HG02970 (cell line): ENCODE data around the gene TGFBI.
"Not testable (repeated sequence)": the region's sequence is repeated elsewhere in the genome, so short reads cannot be mapped to it uniquely, and the experiment has no call there.

Source experiments
- ATAC-seq: cut with Tn5 transposase; IDR thresholded peaks from one replicate; pipeline ENCODE4 v1.9.1; 2021; ENCODE audit warnings: mild to moderate bottlenecking, moderate library complexity, moderate number of reproducible peaks; ENCODE audit not compliant: unreplicated experiment, low FRiP score

Gene TGFBI

DNA sequence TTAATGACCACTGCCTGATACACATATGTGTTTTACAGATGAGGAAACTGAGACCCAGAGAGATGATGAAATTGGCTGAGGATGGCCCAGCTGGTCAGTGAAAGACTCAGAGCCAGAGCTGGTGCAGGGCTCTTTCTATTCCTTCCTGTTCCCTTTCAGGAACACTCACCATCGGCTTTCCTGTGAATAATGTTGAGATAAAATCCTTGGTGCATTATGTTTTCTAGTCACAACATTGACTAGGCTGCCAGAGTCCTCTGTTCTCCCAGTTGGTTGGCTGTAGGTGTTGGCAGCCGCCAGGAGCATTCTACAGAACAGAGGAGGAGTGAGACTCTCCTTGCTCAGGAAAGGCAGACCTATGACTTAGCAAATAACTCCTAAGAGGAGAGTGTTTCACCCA is 14.8 kb downstream of the TGFBI start:
- no peak for ATAC-seq

DNA sequence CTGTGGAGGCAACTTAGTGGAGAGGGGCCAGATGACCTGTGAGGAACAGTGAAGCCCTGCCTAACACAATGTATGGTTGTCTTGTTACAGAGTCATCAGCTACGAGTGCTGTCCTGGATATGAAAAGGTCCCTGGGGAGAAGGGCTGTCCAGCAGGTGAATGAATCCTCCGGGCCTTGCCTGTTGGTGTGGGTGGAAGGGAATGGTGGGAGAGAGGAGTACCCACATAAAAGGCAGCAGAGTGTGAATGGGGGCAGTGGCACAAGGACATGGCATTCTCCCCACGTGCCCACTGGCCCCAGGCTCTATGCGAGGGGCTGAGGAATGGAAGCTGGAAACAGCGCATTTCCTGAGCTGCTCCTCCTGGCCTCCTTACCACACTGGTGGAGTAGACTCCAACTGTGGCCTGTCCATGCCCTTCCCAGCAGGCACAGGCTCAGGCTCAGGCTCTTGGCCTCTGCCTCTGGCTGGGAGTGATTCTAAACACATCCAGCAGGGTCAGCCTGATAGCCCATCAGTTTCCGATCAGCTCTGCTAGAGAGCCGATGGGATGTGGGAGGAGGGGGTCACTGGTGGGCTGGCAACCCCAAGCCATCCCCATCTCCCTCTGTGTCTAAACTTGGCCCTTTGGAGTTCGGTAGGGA is 15.3 kb downstream of the TGFBI start:
- ATAC-seq = no peak

DNA sequence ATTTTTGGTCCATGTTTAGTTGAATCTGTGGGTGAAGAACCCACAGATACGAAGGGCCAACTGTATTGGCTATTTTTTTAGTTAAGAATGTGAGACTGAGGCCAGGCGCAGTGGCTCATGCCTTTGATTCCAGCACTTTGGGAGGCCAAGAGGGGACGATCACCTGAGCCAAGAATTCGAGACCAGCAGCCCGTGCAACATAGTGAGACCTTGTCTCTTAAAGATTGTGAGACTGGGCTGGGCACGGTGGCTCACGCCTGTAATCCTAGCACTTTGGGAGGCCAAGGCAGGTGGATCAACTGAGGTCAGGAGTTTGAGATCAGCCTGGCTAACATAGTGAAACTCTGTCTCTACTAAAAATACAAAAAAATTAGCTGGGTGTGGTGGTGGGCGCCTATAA is 16.2 kb downstream of the TGFBI start:
- not testable (repeated sequence) for ATAC-seq

DNA sequence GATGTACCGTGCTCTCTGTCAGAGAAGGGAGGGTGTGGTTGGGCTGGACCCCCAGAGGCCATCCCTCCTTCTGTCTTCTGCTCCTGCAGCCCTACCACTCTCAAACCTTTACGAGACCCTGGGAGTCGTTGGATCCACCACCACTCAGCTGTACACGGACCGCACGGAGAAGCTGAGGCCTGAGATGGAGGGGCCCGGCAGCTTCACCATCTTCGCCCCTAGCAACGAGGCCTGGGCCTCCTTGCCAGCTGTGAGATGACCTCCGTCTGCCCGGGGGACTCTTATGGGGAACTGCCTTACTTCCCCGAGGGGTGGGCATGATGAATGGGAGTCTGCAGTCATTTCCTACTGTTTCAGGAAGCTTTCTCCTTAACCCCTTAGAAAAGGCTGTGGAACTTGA is 17.5 kb downstream of the TGFBI start:
- ATAC-seq = no peak

DNA sequence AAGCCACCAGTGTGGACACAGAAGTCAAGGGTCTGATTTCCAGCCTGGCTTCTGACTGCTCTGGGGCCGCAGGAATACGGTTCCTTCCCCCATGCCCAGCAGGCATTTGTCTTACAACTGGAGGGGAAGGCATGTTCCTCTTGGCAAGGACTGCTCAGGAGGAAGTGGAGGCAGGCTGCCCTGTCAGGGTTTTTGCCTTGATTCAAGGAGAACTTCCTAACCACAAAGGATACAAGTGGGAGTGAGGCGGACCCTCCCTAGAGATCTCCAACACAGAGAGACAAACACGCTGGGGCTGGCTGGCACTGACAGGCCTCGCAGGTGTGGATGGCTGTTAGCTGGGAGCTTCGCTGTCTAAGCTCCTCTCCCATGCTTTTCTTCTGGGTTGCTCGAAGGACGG is 19.1 kb downstream of the TGFBI start:
- no peak for ATAC-seq

DNA sequence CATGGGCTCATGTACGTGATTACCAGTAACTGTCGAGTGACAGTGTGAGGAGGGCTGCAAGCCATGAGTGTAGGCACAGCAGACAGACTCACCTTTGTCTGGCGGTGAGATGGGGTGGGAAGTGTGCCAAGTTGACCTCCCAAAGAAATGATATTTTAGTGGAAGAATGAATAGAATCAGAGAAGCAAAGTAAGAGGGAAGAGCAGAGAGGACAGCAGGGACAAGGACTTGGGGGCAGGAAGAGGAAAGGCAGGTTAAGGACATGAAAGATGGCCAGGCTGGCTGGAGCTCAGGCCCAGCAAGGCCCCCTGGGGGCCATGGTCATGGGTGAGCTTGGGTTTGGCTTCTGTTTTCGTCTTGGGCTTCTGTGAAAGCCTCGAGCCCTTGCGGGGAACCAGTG is 20.2 kb downstream of the TGFBI start:
- no peak for ATAC-seq

DNA sequence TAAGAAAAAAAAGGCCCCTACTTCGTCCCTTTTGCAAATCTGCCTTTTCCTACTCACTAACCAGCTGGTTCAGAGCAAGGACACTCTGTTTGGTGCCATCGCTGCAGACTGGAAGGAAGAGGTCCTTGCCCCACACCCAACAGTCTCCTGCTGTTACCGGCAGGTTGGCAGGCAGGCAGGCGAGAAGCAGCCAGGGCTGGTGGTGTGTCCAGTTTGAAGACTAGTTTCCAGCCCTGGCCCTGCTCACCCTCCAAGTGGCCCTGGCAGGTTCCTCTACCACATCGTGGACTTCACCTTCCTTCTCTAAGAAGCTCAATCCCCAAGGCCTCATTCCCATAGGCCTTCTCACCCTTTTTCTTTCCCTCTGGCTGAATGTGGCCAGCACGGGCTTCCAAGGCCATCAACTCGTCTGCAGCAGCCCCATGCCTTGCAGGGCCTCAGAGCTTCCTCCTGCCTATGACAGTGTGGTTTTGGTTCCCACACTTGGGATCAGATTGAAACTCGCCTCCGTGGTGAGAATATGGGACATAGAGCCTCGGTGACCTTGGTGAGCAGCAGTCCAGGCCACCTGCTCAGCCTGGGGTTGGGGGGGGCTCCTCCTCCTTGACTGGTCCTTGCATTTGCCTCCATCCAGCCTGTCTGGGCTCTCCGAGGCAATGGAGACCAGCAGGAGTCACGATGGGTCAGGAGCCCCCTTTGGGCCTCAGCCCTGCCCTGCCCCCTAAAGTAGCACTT is 22.9 kb downstream of the TGFBI start:
- ATAC-seq = no peak

DNA sequence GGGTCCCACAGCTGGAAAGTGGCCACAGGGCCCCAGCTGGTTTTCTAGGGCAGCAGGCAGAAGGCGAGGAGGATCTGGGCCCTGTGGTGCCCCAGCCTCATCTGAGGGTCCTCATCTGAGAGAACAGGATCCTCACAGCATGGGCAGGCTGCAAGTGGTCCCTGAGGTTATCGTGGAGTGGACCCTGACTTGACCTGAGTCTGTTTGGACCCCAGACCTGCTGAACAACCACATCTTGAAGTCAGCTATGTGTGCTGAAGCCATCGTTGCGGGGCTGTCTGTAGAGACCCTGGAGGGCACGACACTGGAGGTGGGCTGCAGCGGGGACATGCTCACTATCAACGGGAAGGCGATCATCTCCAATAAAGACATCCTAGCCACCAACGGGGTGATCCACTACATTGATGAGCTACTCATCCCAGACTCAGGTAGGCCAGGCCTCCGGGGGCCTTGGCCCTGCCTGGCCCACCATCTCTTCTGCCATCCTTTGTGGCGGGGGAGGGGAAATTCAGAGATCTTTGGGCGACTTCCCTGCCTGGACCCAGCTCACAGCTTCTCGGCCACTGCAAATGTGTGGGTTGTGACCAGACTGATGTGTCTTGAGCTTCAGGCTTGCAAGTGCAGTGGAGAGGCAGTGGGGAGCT is 24.0 kb downstream of the TGFBI start:
- no peak for ATAC-seq

DNA sequence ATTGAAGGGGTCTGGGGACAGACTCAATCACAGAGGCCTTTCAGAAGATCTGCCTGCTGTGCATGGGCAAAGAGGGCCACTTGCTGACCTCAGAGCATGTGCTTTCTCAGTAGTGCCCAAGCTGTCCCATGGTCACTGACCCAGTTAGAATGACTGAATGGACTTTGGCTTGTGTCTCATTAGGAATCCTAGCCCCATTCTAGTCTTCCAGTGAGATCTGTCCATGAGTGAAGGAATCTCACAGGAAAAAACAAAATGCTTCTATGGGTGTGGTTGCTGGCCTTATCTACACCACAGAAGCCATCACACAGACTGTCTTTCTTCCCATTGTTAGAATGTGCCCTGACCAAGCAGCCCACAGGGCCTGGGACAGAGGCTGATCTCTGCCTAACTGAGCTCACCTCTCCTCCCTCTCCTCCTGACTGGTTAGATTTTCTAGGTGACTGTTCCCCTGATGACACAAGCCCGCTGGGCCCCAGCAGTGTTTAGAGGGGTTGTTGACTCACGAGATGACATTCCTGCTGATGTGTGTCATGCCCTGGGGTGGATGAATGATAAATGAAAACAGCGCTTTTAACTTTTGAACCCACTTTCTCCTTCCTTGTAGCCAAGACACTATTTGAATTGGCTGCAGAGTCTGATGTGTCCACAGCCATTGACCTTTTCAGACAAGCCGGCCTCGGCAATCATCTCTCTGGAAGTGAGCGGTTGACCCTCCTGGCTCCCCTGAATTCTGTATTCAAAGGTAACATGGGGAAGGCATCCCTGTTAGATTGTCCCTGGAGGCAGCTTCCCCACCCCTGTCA is 24.8 kb downstream of the TGFBI start:
- ATAC-seq = no peak

DNA sequence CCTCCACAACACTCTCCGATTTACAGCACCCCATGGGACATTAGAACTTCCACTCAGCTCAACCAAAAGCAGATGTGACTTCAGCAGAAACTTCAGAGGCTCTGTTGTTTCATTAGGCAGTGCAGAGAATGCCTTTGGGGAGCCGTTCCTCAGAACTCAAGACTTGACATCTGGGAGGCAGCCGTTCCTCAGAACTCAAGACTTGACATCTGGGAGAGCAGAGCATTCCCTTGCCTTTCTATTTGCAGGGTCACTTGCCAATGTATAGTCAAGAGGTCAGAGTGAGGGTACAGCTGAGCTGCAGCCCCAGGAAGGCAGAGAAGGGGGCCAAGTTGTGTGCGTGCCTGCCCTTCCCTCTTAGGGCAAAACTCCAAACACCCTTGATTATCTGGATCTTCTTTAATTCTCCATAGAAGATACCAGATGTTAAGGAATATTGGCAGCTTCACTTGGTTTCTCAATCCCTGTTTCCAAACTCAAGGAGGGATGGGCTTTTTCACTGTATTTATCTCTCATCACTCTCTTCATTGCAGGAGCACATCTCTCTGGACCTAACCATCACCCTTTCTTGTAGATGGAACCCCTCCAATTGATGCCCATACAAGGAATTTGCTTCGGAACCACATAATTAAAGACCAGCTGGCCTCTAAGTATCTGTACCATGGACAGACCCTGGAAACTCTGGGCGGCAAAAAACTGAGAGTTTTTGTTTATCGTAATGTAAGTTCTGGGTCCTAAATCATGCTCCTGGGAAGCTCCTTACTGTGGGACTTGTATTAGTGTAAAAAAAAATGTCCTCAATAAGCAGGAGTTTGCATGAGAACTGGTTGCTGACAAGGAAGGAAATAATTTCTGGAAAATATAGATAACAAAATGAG is 25.6 kb downstream of the TGFBI start:
- ATAC-seq = no peak

DNA sequence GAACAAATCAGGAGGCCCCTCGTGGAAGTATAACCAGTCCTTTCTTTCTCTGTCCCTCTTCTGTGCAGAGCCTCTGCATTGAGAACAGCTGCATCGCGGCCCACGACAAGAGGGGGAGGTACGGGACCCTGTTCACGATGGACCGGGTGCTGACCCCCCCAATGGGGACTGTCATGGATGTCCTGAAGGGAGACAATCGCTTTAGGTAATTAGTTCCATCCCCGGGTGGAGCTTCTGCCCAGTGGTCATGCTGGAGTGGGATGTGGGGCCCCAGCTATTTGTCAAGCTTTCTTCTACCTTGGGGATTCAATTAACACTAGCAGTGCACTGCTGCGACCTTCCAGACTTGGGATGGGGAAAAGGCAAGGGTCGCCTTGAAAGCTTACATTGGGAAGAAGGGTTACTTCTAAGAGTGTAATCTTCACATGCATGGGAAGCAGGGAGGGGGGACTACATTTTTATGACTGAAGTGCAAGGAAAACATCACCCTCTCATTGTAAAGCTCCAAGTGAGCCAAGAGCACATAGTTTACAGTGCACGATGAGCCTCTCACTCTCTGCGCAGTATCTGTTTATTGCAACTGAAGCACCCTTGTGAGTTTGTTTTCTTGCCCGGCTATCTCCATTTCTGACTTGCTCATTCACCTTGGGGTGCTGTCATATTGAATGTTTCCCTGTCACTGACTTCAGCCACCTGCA is 27.0 kb downstream of the TGFBI start:
- ATAC-seq = no peak

DNA sequence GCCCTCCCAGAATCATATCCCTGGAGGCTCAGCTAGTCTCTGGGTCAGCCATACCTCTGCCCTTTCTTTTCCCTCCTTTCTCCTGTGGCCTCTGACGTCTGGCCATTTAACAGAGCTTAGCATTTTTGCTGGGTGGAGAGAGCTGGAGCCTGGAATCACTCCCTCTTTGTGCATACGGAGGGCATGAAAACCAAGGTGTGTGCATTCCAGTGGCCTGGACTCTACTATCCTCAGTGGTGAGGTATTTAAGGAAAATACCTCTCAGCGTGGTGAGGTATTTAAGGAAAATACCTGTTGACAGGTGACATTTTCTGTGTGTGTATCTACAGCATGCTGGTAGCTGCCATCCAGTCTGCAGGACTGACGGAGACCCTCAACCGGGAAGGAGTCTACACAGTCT is 27.5 kb downstream of the TGFBI start:
- no peak for ATAC-seq

DNA sequence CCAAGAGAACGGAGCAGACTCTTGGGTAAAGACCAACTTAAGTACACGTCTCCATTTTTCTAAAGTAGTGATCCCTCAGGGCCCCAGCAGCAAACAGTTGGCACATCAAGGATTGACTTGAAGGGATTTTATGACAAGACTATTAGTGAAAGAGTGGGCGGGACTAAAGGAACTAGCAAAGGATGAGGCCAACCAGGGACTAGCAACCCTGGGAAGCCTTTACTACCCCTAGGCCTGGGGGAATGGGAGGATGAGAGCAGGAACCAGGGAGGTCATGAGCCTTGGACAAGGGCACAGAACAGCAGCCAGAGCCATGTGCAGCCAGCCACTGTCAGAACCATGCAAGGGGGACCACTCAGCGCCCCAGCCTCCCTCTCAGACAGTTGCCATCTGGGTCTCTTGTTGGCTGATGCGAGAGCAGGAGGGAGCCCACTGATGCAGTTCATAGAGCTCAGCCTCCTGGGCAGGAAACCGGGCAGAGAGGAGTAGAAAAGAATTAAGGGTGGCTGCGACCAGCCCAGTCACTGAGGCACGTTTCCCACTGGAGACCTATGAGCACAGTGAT is 28.1 kb downstream of the TGFBI start:
- ATAC-seq = no peak

DNA sequence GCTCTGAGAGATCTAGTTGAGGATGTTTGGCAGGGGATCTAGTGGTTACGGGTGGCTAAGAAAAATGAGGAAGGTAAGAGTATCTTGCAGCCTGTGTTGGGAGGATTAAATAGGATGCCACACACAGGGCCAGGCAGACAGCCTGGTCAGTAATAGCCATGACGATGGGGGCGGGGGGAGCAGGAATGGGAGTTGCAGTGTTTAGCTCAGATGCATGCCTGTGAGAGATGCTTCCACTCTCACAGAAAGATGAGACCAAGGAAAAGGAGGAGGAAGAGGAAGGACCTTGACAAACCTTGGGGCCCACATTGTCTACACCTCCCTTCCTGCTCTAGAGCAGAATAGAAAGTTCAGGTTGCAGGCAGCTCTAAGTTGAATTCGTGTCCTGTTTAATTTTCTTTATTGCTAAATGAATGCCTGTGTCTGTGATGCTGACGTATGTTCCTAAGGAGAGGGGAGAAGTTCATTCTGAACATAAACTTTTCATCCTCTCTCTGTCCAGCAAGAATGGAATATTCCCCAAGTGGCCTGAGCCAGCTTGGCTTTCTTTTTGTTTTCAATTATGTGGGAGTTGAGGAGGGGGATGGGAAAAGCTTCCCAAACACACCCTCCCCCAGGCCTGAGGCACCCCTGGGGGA is 28.7 kb downstream of the TGFBI start:
- ATAC-seq = no peak

DNA sequence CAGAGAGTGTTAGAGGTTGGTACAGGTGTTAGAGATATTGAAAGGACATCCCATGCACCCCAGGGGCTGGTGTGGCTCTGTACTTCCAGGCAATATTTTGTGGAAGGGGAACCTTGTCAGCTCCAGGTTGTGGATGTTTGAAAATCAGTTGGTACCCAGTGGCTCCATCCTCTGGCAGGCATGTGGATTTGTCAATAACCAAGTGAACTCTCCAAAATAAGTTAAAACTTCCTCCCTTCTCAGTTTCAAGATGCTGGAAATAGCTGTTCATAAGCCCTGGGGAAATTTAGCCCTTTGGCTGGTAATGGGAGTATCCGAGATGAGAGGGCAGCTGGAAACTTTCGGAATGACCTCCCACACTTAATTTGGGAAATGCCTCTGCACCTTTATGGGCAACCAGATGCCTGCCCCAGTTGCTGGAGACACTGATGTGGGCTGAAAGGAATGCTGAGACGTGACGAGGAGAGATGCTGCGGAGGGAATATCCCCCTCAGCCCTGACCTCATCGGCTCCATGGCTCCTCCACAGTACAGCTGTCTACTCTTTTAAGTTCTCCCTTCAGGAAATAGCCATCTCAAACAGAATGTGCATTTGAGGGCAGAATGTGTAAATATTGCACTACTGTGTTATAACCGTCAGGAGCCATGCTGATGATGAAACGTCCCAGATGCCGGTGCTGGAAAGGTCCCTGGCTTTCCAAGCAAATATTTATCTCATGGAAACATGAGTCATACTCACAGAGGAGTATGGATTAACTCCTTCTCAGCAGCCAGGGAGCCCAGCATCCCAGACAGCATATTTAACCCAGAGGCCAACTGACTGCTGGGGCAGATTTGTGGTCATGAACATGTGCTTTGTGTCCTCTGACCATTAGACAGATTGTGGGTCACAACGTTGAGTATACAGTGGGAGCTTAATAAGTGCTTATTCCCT is 29.5 kb downstream of the TGFBI start:
- ATAC-seq = no peak

DNA sequence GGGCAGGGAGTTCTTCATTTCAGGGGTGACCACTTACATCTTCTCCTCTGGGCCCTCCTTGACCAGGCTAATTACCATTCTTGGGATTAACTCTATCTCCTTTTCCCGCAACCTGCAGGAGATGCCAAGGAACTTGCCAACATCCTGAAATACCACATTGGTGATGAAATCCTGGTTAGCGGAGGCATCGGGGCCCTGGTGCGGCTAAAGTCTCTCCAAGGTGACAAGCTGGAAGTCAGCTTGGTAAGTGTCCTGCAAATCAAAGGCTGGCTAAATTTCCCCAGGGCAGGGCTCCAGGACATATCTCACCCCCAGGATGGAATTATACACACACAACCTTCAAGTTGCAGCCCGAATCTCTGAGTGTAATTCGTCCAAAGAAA is 30.2 kb downstream of the TGFBI start:
- no peak for ATAC-seq

DNA sequence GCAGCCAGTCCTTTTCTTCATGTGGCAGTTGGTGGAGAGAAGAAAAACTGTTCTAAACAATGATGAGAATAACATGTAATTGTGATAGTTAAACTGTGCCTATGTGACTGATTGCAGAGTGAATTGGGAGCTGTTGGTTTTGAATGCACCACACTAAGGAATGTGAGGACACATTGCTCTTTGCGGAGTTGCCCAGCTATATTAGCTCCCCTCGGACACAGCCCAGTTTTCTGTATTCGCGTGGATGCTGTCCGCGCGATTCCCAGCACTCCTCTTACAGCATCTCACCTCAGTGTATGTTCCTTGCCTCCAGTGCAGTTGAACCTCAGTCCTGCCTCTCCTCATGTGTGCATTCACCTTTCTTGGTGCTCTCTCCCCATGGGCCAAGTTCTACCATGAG is 32.2 kb downstream of the TGFBI start:
- no peak for ATAC-seq
